Fibroblast of villous mesenchyme (primary cell): Measurements from ENCODE around the gene SPTB. TPM values are rescaled to one million over a fixed set of nuclear protein-coding genes. Genes with fewer than 3 reads are reported as not detected.
A peak's percentile ranks its signal among the peaks of the same experiment; 100 is the strongest.

ENCODE experiments used
- DNase-seq: peaks from one replicate; pipeline ENCODE4 v3.0.0-alpha.2; 2010; ENCODE audit warnings: low read depth
- H3K4me3 ChIP-seq: 2 replicates; pipeline ENCODE4 v1.5.1; 2011; ENCODE audit warnings: low read depth, mild to moderate bottlenecking, low read length
- CTCF ChIP-seq: IDR thresholded peaks from 2 replicates; pipeline ENCODE4 v1.5.1; 2012; ENCODE audit warnings: low read depth, mild to moderate bottlenecking, low read length; ENCODE audit not compliant: insufficient read depth
- total RNA-seq: library from RNA; depleted of rRNA; stranded (reverse); fragments of >200 nt; gene quantifications from 2 replicates; pipeline ENCODE4 v1.2.3, GENCODE V29; 2012

Gene SPTB
- total RNA-seq, 1 donor, result under 0.01 TPM

- no peak for TF ChIP-seq CTCF
These were observed 113.1 kb downstream of the SPTB start for GRCh38 chr14:64766430-64767151.

GRCh38 chr14:64765740-64766302 lies 113.9 kb downstream of the SPTB start:
- H3K4me3 ChIP-seq, result no peak overlapping the region
- DNase-seq, result no peak
- no peak for TF ChIP-seq CTCF

More at GRCh38 chr14:64766430-64767151, 113.1 kb downstream of the SPTB start:
- DNase-seq, result no peak
- H3K4me3 ChIP-seq, result no peak overlapping the region

- peak; percentile 76 for DNase-seq
- peak; percentile 93 for TF ChIP-seq CTCF
- H3K4me3 ChIP-seq, result peak overlapping the region; percentile 33
These were observed 114.8 kb downstream of the SPTB start for GRCh38 chr14:64764641-64765520.

- TF ChIP-seq CTCF, result peak; percentile 39
- H3K4me3 ChIP-seq, result no peak overlapping the region
- DNase-seq, result peak; percentile 76
These were observed 115.7 kb downstream of the SPTB start for GRCh38 chr14:64763801-64764621.

GRCh38 chr14:64763085-64763782 lies 116.5 kb downstream of the SPTB start:
- peak; percentile 80 for DNase-seq
- TF ChIP-seq CTCF, result no peak
- H3K4me3 ChIP-seq, result no peak overlapping the region
